Tibial artery (tissue), 4 donors: ENCODE results near the gene C17orf67.

Experiments used
- DNase-seq, 2 donors: peaks; one replicate each; pipeline ENCODE4 v3.0.0-alpha.2; 2019
- H3K27ac ChIP-seq, 2 donors: fragments of 200-600 bp; sonication (generic) in 1 of 2; 1 replicate in 1 of 2; 2 replicates in 1 of 2; pipeline ENCODE4 v1.5.1; 2018 to 2019; ENCODE audit warnings: mild to moderate bottlenecking in 1 of 2
- H3K27me3 ChIP-seq, 2 donors: fragments of 200-600 bp; sonication (generic) in 1 of 2; one replicate each; pipeline versions ENCODE4 v1.5.1 to v1.6.0; 2016 to 2019
- H3K36me3 ChIP-seq, 3 donors: fragments of 200-600 bp; sonication (generic) in 2 of 3; one replicate each; pipeline ENCODE4 v1.5.1; 2016 to 2019; ENCODE audit warnings: mild to moderate bottlenecking in 2 of 3
- H3K4me1 ChIP-seq, 4 donors: fragments of 200-600 bp; sonication (generic) in 2 of 4; 1 replicate in 3 of 4; 2 replicates in 1 of 4; pipeline ENCODE4 v1.5.1; 2016 to 2019
- H3K4me3 ChIP-seq, 2 donors: fragments of 200-600 bp; sonication (generic) in 1 of 2; 1 replicate in 1 of 2; 2 replicates in 1 of 2; pipeline ENCODE4 v1.5.1; 2018 to 2019; ENCODE audit warnings: mild to moderate bottlenecking in 2 of 2
- H3K9me3 ChIP-seq, 3 donors: fragments of 200-600 bp; sonication (generic) in 1 of 3; one replicate each; pipeline ENCODE4 v1.5.1; 2016 to 2019
- CTCF ChIP-seq, 2 experiments: fragments of 200-600 bp in 1 of 2; fragments of 450-650 bp in 1 of 2; IDR thresholded peaks; one replicate each; pipeline ENCODE4 v1.5.1; 2017 to 2019; ENCODE audit warnings: antibody characterized with exemption in 2 of 2, mild to moderate bottlenecking in 1 of 2, moderate library complexity in 1 of 2
- intact Hi-C: fragments of 100-400 bp; cut with DNase I; formaldehyde crosslinking; loops from one replicate; pipeline ENCODE4 v1.15.0; 2023; ENCODE audit warnings: low total_unique reads

The C17orf67 gene

GRCh38 chr17:56866076-56866475, 32.4 kb upstream of the C17orf67 start:
- no peak for DNase-seq
- H3K27ac ChIP-seq: no peak overlapping the region
- peaks cover 15 to 36% (median 22%) of the 10 kb centered on the region in 3 donors for H3K36me3 ChIP-seq
- H3K9me3 ChIP-seq: no peaks in the 10 kb centered on the region
- intact Hi-C loops: no loop called here
- H3K27me3 ChIP-seq: no peaks in the 10 kb centered on the region
- TF ChIP-seq CTCF (IDR thresholded peaks at IDR 0.05): no peak
- no peak overlapping the region for H3K4me3 ChIP-seq
- H3K4me1 ChIP-seq: no peaks in the 10 kb centered on the region

- H3K4me3 ChIP-seq: no peak overlapping the region
- no peak overlapping the region for H3K27ac ChIP-seq
- H3K4me1 ChIP-seq: no peaks in the 10 kb centered on the region
- TF ChIP-seq CTCF (IDR thresholded peaks at IDR 0.05): no peak
- DNase-seq: no peak
- intact Hi-C loops: no loop called here
- no peaks in the 10 kb centered on the region for H3K9me3 ChIP-seq
- peaks cover 22 to 57% (median 22%) of the 10 kb centered on the region in 3 donors for H3K36me3 ChIP-seq
- no peaks in the 10 kb centered on the region for H3K27me3 ChIP-seq
Measured at GRCh38 chr17:56863974-56864373, 30.3 kb upstream of the C17orf67 start.

- H3K36me3 ChIP-seq: peaks cover 22 to 68% (median 39%) of the 10 kb centered on the region in 3 donors
- no peak overlapping the region for H3K27ac ChIP-seq
- intact Hi-C loops: no loop called here
Measured at GRCh38 chr17:56861899-56862298, 28.2 kb upstream of the C17orf67 start.

GRCh38 chr17:56851008-56851407, 17.3 kb upstream of the C17orf67 start:
- no peak for DNase-seq
- intact Hi-C loops: no loop called here
- Histone ChIP-seq H3K27ac (no peak overlapping the region), H3K4me3 (no peak overlapping the region), H3K4me1 (no peaks in the 10 kb centered on the region), H3K9me3 (no peaks in the 10 kb centered on the region), H3K27me3 (no peaks in the 10 kb centered on the region), H3K36me3 (peaks cover 23 to 35% (median 31%) of the 10 kb centered on the region in 3 donors)
- no peak for TF ChIP-seq CTCF (IDR thresholded peaks at IDR 0.05)

More at GRCh38 chr17:56861899-56862298, 28.2 kb upstream of the C17orf67 start:
- Histone ChIP-seq H3K27me3 (no peaks in the 10 kb centered on the region), H3K4me1 (no peaks in the 10 kb centered on the region), H3K4me3 (no peak overlapping the region), H3K9me3 (no peaks in the 10 kb centered on the region)
- TF ChIP-seq CTCF (IDR thresholded peaks at IDR 0.05): no peak
- DNase-seq: no peak

- no peak for TF ChIP-seq CTCF (IDR thresholded peaks at IDR 0.05)
- intact Hi-C loops: no loop called here
- Histone ChIP-seq H3K4me1 (no peaks in the 10 kb centered on the region), H3K4me3 (no peak overlapping the region), H3K36me3 (peaks cover 23 to 34% (median 31%) of the 10 kb centered on the region in 3 donors), H3K9me3 (no peaks in the 10 kb centered on the region), H3K27me3 (no peaks in the 10 kb centered on the region), H3K27ac (no peak overlapping the region)
- DNase-seq: no peak
Measured at GRCh38 chr17:56850591-56850990, 16.9 kb upstream of the C17orf67 start.

- no peak overlapping the region for H3K4me3 ChIP-seq
Measured at GRCh38 chr17:56849131-56849530, 15.4 kb upstream of the C17orf67 start.

More at GRCh38 chr17:56849131-56849530, 15.4 kb upstream of the C17orf67 start:
- Histone ChIP-seq H3K36me3 (peaks cover 23 to 34% (median 31%) of the 10 kb centered on the region in 3 donors), H3K27ac (no peak overlapping the region), H3K9me3 (no peaks in the 10 kb centered on the region), H3K27me3 (no peaks in the 10 kb centered on the region), H3K4me1 (no peaks in the 10 kb centered on the region)
- TF ChIP-seq CTCF (IDR thresholded peaks at IDR 0.05): no peak
- no peak for DNase-seq
- intact Hi-C loops: no loop called here
